Skin of body (tissue), 2 donors: ENCODE results near the gene TMTC2. TPM values are rescaled to one million over a fixed set of nuclear protein-coding genes. Genes with fewer than 3 reads are reported as not detected.
"Not testable (repeated sequence)": the region's sequence is repeated elsewhere in the genome, so short reads cannot be mapped to it uniquely, and the experiment has no call there.

Experiments
- DNase-seq: peaks from one replicate; lab custom pipeline; 2025; lab: John Stamatoyannopoulos, UW
- total RNA-seq: library from RNA; depleted of rRNA; stranded (reverse); fragments of >200 nt; gene quantifications from one replicate; pipeline ENCODE4 v1.2.3, GENCODE V29; 2014

TMTC2 gene
- total RNA-seq, 1 donor from 2014 or later, result 37.3 TPM

DNA sequence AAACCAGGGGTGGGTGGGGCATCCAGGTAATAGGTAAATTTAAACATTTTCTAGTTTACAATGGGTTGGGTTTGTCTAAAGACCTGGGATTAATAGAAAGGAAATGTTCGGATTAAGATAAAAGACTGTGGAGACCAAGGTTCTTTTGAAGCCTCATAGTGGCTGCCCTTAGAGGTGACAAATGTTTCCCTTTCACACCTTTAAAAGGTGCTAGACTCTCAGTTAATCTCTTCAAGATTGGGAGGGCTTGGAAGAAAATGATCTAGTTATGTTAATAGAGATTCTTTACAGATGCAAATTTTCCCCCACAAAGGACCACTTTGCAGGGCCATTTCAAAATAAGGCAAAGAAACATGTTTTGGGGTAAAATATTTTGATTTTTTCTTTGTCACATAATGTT is 39.0 kb downstream of the TMTC2 start:
- no peak for DNase-seq

DNA sequence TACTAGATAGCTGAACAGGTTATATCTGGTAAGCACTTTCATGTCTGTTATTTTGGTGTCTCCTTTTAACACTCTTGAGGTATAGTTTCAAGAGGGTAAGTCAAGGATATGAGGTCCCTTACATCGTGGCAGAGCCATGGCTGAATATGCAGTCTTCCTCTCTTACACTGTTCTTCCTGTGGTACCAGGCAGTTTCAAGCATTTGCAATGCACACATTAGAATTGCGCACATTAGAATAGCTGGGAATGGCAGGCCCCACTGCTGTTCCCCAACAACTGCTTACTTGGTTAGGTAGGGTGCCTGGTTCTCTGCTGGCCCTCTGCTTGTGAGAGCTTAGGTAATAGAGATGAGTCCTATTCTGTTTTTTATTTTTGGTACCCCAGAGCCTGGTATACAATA is 41.2 kb downstream of the TMTC2 start:
- DNase-seq, result no peak

DNA sequence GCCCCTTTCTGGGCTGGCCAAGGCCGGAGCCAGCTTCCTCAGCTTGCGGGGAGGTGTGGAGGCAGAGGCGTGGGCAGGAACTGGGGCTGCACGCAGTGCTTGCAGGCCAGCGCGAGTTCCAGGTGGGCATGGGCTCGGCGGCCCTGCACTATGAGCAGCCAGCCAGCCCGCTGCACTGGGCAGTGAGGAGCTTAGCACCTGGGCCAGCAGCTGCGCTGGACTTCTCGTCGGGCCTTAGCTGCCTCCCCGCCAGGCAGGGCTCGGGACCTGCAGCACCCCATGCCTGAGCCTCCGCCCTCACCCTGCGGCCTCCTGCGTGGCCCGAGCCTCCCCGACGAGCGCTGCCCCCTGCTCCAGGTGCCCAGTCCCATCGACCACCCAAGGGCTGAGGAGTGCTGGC is 42.0 kb downstream of the TMTC2 start:
- DNase-seq, result no peak

DNA sequence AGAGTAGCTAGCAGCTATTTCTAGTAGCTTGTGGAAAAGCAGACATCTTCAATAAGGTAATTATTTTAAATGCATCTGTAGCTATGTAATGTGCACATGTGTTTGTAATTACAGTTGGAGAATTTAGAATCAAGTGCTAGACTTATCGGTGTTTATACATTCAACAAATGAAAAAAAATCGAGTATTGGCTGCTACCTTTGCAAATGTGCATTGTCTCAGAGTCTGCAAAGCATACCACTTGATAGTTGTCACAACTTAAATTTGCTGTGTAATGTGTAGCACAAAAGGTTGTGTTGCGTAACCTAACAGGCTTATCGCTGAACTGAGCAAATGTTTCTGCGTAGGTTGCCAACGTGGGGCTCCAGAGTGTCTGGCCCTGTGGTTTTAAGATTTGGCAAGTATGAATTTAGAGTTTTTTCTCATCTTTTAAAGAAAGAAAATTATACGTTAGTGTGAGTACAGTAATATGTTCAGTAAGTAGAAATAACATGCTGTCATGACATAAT is 44.3 kb downstream of the TMTC2 start:
- no peak for DNase-seq

DNA sequence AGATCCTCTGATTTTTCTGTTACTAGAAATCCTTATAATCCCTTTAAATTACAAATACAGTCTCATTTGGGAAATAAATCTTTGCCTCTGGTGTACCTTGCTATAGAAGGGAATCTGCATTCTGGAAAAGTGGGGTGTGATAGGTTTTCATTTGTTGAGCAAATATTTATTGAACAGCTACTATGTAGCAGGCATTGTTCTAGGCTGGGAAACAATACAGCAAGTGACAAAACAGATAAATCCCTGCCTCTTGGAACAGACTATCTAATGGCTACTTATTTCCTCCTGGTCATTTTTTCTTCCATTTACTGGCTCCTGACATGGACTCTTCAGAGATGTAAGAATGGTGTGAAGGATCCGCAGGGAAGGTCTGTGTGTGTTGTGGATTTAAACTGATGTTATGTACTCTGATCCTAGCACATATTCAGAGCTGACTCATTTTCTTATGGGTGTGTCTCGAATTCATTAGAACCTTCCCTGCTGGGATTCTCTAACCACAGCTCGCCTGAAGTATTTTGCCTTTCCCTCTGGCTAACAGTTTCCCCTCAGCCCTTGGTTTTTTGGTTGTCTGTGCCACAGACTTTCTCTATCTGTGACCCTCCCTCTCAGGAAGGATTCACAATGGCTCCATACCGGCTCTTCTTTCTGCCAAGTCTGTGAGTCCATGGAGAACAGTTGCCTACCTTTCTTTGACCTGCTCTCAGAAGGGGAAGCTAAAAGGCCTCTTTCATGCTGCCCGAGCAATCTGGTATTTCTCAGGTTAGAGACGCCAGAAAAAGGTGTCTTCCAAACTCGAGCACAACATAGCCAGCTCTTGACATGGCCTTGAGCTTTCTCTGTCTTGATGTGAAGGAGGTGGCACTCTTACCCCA is 53.7 kb downstream of the TMTC2 start:
- no peak for DNase-seq

DNA sequence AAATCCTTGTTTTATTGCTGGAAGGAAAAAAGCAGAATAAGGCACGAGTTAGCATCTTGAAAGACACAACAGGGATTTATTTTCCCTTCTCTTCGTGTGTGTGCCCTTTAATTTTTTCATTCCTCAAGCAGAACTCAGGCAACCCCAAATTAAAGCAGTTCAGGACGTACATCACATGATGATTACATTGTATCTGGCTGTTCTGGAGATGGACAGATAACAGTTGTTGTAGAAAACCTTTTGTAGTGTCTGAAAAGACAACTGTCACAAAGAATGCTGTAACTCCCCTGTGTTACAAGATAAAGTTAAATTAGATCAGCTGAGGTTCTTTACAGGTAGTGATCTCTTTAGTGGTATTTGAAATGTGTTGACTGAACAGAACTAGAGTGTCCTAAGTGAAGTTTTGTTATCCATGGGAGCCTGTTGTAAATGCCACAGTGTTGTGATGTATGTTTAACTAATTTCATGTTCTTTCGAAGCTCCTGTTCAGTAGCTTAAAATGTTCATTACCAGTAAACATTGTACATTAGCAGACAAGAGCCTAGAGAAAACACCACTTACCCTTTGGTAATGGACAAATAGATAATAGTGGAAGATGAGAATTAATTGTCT is 58.5 kb downstream of the TMTC2 start:
- DNase-seq, result no peak

DNA sequence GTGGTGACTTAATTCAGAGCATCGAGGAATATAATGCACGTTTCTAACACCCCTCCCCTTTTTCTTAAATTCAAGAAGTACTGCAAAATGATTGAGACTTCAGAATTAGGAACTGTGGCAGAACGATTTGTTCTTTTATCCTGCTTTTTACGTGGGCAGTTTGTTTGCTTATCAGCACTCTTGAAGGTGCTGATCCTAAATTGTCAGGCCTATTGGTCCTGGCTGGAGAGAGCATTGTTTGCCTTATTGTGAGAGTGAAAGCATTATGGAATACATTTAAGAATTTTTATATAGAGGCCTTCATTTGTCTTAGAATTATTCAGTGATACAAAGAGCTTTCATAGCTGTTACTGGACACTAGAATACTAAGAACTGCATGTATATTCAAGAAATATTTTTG is 59.1 kb downstream of the TMTC2 start:
- no peak for DNase-seq

DNA sequence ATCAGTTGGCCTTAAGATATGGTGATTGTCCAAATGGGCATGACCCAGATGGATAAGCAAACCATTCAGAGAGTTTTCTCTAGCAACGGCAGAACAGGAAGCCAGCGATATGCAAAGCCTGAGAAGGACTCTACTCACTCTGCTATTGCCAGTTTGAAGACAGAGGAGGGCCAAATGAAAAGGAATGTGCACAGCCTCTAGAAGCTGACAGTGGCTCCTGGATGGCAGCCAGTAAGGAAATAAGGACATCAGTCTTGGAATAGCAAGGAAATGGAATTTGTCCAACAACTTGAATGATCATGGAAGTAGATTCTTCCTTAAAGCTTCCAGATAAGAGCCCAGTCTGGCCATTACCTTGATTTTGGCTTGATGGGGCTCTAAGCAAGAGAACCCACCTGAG is 60.0 kb downstream of the TMTC2 start:
- DNase-seq, result no peak

DNA sequence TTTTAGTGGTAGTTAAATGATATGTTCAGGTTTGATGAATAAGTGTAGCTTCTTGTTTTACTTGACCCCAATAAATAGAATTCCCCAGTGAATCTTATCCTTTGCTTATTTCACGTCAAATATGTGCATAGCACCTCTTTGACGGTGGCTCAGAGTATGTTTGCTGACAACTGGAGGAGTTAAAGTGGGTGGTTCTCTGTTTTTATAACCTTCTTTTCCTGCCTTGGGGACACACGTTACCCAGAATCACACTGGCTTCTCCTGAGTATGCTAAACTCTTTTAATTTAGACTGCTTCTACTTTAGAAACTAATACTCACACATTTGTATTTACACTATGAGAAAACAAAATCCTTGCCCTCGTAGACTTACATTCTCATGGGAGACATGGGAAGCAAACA is 62.3 kb downstream of the TMTC2 start:
- DNase-seq, result no peak

DNA sequence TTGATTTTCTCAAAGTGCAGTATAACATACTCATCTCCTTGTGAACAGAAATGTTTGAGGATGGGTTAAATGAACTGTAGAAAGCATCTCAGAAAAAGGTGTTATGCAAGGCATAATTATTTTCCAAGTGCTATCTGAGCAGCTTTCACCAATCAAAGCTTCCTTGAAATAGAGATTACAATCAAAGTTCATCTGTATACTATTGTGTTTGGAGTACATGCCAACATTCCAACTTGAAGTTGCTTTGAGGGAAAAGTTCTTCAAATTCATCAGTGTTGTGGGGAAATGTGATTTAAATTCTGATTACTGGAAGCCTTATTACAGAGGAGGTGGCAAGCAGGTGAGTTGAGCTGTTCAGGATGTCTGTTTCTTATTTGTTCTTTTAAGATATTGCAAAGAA is 68.2 kb downstream of the TMTC2 start:
- no peak for DNase-seq

DNA sequence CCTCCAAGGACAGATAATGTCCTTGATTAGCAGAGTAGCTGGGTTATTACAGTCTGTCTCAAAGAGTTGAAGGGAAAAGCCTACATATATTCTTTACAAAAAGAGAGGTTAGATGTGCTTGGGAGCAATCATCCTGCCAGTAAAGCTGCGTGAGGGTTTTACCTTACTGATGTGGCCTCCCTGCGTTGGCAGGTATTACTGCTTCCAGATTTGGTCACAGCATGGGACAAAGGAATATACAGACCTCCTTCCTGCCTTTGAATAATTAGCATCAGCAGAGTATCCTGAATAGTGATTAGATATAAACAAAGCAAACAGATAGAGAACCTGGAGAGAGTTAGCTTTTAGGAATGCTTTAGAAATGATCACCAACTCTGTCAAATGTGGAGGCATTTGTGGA is 69.6 kb downstream of the TMTC2 start:
- no peak for DNase-seq

DNA sequence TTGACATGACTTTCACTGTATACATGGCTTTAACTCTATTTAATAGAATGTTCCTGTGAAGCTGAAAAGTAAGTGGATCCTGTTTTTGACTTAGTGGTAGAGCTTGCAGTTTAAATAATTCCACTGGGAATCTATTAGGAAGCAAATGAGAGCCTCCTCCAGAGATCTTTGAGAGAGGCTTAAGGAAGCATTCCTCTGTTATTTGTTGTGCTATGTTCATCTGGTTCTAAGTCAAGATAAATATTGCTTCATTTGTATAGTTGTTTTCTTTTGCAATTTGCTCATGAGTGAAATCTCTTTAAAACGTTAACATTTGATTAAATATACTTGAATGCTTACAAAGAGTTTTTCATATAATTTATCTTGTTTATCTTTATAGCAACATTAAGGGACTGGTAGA is 70.4 kb downstream of the TMTC2 start:
- DNase-seq, result no peak

DNA sequence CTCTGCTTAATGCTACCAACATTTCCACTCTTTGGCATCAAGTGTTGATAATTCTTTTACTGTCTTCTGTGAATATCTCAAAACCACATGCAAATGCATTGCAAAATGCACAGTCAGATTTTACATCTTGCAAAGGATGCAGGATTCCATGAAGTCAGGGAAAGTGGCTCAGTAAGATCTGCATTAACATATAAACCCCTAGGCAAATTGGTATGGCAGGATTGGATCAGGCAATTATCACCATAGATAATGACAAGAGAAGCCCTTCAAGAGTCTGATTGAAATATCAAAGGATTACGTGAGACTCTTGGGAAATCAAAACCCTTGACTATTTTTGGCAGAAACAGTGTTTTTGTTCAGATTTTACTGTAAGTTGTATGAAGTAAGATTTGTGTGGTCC is 71.0 kb downstream of the TMTC2 start:
- DNase-seq, result no peak

DNA sequence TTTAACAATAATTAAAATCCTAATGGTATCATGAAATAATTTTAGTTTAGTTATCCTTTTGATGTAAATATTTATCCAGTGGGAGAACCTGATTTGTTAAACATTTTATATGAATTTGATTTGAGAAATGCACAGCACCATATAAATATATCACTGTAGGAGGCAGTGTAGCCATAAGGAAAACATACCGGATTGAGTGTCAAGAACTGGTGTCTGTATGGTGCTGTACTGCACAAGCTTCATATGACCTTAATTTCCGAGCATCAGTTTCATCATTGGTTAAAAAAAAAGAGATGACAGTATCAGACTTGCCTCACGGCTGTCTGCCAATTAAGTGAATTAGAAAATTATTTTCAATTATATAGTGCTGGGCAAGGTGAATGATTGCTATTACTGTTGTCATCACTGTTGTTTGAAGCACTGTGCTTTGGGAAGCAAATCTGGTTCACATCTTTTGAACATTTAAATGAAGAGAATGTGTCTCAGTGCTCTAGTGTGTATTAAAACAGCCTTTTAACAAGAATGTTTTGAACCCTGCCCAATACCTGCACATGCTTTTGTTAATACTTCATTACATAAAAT is 72.1 kb downstream of the TMTC2 start:
- DNase-seq, result peak; percentile 36

DNA sequence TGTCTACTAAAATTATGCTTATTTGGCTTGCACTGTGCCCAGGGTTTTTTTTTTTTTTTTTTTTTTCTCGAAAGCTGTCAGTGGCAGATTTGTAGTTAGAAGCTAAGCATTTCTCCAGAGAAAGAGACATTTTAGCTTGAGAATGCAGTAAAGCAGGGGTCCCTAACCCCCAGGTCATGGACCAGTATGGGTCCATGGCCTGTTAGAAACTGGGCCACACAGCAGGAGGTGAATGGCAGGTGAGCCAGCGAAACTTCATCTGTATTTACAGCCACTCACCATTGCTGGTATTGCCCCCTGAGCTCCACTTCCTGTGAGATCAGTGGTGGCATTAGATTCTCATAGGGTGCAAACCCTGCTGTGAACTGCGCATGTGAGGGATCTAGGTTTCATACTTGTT is 73.7 kb downstream of the TMTC2 start:
- DNase-seq, result no peak

DNA sequence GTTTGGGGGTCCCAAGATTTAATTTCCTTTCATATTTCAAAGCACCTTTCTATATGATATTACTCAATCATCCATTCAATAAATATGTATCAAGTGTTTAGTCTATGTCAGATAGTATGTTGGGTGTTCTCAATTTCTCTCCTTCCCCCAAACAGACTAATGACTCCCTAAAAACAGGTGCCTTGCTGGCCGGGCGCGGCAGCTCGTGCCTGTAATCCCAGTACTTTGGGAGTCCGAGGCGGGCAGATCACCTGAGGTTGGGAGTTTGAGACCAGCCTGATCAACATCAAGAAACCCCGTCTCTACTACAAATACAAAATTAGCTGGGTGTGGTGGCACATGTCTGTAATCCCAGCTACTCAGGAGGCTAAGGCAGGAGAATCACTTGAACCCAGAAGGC is 78.5 kb downstream of the TMTC2 start:
- not testable (repeated sequence) for DNase-seq

DNA sequence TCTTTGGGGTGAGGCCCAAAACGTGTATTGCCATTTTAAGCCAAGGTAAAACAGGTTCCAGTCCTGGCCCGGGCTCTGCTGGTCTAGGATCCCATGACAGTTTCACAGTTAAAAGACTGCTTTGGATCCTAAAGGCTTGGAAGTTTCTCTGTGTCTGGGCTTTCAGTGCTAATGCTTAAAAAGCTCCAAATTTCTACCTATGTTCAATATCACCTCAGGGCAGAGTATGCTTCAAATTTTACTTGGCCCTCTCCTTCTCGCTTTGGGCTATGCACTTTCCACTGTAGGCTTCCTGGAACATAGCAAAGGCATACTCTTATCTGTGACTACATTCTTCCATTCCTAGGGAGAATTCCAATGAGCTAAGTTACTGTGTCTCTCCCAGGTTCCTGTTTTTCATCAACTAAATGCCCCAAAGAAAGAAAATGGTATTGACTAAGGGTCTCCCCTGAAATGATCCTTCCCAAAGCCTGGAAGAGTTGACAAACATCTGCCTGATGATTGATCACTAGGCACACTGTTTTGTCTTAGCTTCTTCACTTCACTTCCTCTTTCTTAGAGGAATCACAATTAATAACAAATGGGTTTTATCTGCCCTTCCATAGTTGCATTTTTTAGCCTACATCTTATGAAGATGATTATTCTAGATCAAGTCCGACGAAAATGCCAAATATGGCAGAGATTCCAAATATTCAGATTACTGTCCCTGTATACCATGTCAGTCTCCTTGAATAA is 79.4 kb downstream of the TMTC2 start:
- no peak for DNase-seq

DNA sequence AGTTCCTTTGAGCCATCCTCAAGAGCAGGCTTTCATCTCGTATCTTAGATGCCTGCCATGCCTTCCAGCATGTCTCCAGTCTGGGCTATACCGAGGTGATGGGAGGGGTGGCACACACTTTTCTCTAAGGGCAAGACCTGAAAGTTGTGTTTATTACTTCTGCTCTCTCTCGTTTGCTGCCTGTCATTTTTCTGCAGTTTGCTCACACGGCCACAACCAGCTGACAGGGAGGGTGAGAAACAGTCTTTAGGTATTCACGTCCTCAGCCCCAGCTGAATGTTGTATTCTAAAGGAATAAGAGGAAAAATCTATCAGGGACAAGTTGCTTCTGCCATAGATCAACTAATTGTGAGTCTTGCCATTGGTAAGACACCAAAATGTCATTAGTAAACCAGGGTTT is 88.0 kb downstream of the TMTC2 start:
- no peak for DNase-seq

DNA sequence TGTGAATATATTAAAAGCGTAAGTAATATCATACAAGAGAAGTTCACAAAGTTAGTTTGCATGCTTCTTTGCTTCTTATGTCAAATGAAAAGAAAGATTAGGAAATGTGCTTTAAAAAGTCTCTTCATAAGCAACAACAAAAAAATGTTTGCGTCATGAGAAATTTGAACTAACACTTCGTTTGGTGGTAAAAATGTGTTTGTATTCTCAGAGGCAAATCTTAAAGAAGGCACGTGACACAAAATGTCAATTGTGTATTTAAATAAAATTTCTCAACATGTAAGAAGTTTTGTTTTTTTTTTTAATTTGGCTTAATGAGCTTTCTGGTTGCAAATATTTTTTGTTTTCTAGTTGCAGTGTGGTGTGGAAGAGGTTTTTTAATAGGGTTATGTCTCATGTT is 93.8 kb downstream of the TMTC2 start:
- DNase-seq, result no peak

DNA sequence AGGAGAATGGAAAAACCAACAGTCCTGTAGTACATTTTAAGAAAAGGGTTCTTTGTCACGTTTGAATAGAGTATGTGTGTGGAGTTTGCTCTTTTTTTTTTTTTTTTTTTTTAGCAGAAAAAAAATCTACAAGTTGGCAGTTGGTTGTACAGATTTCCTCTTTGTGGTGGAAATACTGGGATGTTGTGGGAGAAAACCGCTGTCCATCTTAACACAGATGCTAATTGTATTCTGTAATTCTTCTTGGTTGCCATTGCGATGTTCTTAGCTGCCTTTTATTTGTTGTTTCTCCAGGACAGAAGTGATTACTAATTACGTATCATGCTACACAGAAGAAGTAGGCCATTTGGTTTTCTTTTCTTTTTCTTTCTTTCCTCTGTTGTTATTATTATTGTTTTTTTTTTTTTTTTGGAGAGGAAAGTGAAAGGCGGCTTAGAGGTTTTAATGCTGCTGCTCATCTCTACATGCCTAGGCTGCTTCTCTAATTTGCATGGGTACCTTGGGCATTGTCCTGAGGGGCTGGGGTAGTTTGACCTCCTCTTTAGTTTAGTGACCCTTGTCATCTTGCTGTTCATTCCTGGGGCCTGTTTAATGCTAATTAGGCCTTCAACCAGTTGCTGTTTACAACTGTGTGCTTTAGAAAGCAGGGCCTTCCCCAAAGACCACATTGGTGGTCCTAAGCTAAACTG is 94.7 kb downstream of the TMTC2 start:
- DNase-seq, result no peak

DNA sequence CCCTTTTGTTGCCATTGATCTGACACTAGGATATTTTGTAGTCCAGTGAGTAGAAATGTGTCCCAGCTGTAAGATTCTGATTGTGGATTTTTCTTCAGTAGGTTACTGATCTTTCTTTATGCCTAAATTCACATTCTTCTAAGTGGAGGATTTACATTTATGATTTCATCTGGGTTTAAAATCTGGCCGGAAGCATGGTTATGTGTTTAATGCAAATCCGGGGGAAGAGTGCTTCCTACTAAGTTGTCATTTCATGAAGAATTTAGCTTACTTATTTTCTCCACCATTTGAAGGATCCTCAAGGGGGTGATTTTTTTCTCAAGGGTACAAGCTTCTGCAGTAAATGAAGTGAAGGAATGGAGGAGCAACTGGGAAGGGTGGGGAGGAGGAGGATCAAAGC is 96.7 kb downstream of the TMTC2 start:
- no peak for DNase-seq
